Left renal pelvis (tissue), 4 donors: ENCODE data around the gene PDZD2. TPM values are rescaled to one million over a fixed set of nuclear protein-coding genes. Genes with fewer than 3 reads are reported as not detected.
"Not testable (repeated sequence)": the region's sequence is repeated elsewhere in the genome, so short reads cannot be mapped to it uniquely, and the experiment has no call there.

Experiments used
- DNase-seq, 4 donors: peaks; one replicate each; pipeline ENCODE4 v3.0.0-alpha.2; 2013; ENCODE audit warnings: low read depth in 4 of 4, low spot score in 3 of 4
- polyA plus RNA-seq, 4 donors: library from polyadenylated mRNA; unstranded; fragments of 120-200 nt; gene quantifications; one replicate each; pipeline ENCODE4 v1.2.1, GENCODE V29; 2013; ENCODE audit not compliant: insufficient read length in 4 of 4

PDZD2 gene
- polyA plus RNA-seq, 4 donors = 17.3 to 27.0 (median 18.7) TPM

DNA sequence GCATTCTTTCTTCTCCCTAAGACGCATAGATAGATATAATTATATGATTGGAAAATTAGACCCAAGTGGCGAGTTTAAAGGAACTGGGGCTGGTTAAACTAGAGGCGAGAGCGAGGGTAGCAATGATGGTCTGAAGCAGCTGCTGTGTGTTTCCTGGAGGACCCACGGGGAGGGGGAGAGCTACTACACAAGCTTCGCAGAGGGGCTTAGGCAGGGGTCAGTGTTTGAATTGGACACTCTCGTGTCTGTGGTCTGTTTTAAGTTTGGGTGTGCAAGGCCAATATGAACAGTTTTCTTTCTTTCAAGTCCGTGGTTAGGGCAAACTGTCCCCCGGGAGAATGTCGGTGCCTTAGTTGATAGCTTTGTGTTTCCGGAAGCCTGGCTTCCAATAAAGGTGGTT lies 43.1 kb downstream of the PDZD2 start:
- no peak for DNase-seq

DNA sequence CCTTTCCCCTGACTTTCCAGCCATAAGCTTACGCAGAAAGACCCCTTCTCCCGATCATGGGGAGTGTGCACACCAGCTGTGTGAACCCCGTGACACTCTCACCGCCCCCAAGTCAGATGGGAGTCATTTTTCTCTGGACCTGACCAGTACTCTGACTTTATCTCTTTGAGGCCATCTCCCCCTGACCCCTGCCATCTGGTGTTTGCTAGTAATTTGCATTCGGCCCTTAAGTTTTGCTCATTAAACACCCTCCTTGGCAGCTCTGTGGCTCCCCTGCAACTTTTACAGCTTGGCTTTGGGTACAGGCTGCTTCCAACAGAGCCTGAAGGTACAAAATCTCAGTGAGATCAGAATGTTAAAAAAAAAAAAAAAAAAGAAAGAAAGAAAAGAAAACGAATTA lies 43.9 kb downstream of the PDZD2 start:
- no peak for DNase-seq

DNA sequence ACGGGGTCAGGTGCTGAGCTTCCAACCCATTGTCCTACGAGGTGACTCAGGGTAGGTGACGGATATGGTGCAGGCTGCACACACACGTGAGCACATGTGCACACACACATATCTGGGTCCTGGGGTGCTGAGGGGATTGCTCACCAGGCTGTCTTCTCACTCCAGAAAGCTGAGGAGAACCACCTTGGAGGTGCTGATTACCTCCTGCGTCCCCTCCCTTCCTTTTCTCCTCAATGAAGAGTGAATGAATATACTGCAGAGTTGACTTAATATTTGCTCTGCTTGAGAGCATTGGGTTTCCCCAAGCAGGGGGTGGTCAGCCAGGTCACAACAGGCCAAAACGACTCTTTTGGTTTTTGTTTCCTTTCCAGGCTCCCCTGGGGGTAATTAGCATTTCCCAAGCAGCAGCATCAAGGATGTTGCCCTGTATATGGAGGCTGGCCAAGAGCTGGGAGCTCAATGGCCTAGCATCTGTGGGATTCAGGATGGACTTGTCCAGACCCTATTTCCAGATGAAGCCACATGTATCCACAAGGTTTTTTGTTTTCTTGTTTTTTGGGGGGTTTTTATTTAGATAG lies 49.7 kb downstream of the PDZD2 start:
- no peak for DNase-seq

DNA sequence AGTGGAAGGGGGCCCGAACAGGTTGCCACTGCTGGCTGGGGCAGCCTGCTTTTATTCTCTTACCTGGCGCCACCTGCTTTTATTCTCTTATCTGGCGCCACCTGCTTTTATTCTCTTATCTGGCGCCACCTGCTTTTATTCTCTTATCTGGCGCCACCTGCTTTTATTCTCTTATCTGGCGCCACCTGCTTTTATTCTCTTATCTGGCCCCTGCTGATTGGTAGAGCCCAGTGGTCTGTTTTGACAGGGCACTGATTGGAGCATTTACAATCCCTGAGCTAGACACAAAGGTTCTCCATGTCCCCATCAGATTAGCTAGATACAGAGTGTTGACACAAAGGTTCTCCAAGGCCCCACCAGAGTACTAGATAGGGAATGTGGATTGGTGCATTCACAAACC lies 52.5 kb downstream of the PDZD2 start:
- DNase-seq = not testable (repeated sequence)

DNA sequence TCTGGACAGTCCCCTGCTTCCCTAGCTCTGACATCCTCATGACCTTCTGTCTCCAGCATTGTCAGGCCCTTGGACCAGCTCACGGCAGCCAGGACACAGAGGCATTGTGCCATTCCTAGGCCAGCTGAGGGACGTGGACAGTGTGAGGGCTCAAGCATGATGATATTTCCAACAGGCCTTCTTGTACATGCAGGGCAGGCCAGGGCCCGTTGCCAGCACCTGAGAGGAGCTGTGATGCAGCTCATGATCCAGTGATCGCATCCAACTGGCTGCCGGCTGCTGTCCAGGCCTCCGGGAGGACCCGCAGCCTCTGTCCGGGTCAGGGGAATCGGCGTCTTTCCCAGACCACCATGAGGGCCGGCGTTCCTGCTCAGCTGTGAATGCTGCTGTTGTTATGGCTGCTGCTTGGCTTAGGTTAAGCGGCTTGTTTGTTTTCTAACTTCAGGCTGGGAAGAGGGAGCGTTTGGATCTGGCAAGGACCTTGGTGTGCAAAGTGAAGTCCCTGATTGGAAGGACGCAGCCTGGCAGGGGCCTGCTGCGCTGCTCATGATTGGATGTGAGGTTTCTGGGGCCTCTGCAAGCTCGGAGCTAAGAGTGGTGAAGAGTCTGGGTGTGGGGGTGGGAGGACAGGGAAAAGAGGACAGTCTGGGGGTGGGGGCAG lies 53.8 kb downstream of the PDZD2 start:
- DNase-seq = no peak

DNA sequence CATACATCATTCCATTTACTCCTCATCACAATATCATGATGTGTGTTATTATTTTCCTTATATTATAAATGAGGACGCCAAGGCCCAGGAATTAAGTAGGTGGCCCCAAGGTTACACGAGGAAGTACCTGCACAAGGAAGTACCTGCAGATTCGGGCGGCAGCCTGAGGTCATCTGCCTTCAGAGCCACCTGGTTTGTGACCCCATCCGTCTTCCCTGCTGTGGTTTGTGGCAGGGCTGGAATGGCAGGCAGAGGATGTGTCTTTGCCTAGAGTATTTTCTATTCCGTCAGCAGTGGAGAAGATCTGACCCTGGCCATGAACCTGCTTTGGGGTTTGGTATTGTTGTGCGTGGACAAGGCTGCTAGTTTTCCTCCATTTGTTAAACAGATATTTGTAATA lies 59.7 kb downstream of the PDZD2 start:
- no peak for DNase-seq

DNA sequence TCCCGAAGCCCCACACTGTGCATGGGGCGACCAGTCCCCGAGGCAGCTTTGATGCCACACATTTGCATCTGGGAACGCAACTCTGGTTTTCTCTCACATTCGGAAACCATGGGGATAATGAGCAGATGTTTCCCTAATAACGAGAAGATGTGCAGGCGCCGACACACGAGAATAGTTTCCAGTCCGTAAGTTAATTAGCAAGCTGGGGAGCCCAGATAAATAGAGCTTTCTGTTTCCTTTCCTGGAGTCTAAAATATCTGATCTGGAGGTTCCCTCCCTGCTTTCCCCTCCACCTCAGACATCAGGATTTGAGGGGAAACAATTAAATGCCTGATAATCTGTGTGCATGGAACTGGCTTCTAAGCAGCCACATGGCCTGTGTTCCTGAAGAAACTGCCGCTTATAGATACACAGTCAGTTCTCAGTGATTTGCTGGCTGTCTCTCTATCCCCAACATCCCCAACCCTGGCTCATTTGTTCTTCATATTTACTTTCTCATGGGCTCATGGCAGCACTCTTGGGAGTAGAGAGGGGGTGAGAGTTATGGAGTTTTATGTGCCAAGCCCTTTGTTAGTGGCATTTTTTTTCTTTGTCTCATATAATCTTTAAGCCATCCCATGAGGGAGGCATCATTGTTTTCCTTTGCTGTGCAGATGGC lies 62.8 kb downstream of the PDZD2 start:
- DNase-seq = no peak

DNA sequence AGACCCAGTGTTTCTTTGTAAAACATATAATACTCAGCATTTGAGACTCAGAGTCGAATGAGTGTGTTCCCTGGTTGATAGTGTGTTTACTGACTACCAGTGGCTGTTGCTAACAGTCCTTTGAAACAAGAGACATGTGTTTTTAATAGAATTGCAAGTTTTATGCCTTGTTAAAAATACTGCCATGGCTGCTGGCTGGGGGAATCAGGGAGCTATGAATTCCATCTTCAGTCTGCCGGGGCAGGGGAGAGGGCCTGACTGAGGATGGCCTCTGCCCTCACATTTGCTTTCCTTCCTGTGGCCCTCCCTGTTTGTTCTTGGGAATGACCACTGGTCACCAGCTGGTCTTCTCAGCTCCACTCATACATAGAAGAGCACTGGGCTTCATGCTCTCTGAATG lies 63.8 kb downstream of the PDZD2 start:
- peak in 3 of 4 donors; percentile 36 to 59 (median 57) for DNase-seq

DNA sequence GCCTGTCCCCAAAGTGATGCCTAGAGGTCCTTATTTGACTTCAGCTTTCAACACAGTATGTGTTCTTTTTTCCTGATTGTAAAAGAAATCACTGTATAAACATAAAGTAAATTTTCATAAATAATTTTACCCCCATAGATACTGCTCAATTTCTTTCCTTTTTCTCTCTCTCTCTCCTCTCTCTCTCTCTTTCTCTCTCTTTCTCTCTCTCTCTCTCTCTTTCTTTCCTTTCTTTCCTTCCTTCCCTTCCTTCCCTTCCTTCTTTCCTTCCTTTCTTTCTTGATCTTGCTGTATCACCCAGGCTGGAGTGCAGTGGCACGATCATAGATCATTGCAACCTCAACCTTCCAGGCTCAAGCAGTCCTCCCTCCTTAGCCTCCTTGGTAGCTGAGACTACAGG lies 64.8 kb downstream of the PDZD2 start:
- DNase-seq = no peak

DNA sequence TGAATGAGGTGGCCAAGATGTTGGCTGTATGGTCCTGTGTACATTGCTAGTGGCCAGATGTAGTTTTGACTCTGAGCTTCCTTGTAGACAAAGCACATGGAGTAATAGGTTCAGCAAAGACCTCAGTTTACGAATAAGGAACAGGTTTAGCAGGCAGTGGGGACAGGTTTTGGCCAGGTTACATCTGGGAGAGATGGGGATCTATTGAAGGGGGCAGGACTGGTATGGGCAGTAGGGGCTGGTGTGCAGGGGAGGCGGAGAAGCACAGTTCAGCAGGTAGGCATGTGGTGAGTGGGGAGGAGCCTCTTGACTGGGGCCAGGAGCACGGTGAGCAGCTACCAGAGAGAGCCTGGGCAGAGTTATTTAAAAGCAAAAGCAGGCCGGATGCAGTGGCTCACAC lies 67.3 kb downstream of the PDZD2 start:
- DNase-seq = no peak

DNA sequence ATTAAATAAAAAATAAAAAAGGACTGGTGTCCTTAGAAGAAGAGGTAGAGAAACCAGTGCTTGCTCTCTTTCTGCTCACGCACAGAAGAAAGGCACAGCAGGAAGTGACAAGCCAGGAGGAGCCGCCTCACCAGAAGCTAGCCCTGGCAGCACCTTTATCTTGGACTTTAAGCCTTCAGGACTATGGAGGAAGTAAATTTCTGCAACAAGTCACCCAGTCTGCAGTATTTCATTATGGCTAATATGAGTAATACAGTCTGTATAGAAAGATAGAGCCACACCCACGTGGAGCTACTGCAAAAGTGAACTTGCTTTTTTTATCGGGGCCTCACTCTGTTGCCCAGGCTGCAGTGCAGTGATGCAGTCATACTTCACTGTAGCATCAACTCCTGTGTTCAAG lies 68.4 kb downstream of the PDZD2 start:
- no peak for DNase-seq

DNA sequence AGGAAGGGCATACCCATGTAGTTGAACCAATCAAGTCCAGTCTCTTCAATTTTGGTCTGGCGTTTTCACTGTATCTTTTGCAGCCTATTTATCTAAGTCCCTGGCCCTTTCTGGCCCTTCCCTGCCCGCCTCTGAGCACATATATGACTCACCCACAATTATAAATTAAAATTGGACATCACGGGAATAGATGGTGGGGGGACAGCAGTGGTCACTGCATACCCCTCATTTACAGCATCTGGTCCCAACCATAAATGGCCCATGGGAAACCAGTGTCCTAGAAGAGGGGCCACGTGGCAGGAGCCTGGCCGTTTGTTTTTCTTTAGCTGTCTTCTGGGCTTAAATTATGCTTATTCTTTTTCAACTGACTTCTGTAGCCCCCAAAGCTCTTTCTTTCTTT lies 69.2 kb downstream of the PDZD2 start:
- no peak for DNase-seq

DNA sequence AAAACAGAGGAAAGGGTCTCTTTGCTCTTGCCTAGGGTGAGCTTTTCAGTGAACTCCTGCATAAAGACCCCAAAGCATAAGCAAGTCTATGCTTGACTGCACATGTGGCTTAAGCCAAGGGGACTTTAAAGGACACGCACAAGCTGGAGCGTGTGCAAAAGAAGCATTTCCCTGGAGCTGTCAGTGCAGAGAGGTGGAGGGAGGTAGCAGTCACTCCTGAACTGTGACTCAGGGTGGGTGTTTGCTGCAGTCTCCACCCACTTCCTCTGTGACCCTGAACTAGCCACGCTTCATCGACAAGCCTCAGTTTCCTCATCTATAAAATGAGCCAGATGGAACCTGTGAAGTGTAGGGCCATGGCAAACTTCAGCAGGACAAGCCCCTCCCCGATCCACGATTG lies 72.4 kb downstream of the PDZD2 start:
- no peak for DNase-seq

DNA sequence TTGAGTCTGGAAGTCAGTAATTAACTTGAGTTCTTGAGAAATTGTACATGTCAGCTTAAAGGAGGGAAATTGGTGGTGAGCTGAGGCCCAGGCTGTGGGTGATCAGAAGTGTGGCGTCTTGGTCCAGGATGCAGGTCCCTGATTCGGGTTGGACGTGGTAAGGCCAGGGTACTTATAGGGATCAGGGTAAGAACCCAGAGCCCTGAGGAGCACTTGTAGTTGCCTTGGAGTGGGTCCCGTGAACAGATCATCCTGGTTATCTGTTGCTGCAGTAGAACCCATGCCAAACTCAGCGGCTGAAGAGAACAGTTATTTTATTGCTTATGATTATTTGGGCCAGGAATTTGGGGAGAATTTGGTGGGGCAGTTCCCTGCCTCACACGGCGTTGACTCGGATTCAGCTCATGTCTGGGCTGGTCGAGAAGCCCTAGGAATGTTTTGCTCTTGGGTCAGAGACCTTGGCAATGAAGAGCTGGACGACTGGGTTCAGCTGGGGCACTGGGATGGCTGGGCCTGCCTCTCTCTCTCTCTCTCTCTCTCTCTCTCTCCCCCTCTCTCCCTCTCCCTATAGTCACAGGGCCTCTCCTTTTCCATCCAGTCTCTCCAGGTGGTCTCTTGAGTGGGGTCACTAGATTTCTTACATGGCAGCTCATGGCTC lies 73.1 kb downstream of the PDZD2 start:
- no peak for DNase-seq

DNA sequence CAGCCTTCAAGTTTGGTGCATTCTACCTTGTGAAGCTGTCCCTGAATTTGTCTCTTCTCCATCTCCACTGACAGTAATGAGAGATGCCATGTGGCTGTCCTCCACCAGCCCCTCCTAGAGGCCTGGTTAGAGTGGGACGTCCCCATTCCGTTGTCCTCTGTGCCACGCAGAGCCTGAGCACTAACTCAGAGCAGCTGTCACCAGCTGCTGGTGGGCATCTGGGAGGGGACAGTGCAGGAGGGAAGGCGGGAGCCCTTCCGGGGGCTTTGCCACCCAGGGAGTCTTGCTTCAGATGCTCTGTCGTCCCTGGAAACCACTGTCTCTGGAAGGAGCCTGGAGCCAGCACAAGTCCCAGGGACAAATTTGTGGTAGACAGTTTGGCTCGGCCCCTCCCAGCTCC lies 78.6 kb downstream of the PDZD2 start:
- no peak for DNase-seq

DNA sequence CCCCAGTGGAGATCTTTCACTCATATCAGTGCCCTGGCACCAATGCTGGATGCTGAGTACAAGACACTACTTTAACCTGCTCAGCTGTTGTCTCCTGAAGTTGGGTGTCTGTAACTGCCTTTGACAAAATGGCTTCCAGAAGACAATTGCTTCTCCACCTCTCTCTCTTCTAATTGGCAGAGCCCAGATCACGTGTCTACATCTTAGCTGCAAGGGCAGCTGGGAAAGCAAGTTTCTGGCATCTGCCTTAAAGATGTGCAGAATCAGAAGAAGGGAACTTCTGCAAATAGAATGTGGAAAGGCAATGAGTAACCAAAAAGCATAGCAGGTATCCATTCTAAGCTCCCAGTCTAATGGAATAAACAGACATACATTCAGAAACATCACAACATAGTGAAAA lies 81.1 kb downstream of the PDZD2 start:
- DNase-seq = no peak

DNA sequence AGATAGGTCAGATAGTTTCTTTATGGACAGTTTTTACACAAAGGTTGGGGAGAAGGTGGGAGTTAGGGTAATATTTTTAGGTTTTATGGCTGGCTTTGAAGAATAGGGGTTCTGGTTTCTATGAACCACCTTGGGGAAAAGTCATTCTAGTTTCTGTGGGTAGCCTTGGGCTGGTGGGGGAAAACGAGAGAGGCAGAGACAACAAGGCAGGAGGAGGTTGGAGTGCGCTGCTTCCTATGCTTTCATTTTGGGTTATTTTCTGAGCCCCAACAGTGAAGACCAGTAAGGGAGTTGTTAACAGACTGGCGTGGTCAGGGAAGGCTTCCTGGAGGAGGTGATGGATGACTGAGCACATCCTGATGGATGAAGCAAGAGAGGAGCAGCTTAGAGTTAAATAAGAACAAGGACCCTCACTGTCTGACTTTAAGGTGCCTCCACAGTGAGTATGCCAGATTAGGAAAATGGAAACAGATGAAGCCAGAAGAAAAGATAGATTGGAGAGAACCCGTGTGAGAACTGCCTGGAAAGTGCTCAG lies 81.9 kb downstream of the PDZD2 start:
- DNase-seq = no peak

DNA sequence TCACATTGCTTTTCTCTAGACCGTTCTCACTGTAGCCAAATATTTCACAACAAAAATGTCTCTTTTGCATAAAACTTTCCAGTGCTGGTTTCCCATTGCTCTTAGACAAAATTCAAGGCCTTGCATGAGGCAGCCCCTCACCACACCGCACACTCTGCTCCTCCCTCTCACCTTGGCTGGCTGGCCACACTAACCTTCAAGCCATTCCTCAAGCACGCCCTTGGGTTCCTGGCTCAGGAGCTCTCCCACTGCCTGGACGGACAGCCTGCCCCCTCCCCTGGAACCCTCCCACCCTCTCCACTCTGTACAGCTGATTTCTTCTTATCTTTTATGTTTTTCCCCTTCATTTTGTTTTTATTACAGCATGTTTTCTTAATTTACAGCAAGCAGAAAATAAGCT lies 83.2 kb downstream of the PDZD2 start:
- no peak for DNase-seq

DNA sequence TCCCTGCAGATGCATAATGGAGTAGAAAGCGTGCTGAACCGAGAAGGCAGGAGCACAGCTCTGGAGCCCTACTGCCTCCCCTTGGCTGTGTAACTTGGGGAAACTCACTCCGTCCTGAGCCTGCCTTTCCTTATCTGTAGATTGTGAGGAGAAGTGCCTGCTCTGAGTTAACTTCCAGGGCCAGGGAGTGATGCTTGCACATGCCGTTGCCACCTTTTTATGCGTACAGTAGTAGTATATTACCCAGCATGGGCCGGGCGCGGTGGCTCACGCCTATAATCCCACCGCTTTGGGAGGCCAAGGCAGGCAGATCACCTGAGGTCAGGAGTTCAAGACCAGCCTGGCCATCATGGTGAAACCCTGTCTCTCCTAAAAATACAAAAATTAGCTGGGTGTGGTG lies 87.1 kb downstream of the PDZD2 start:
- DNase-seq = no peak

DNA sequence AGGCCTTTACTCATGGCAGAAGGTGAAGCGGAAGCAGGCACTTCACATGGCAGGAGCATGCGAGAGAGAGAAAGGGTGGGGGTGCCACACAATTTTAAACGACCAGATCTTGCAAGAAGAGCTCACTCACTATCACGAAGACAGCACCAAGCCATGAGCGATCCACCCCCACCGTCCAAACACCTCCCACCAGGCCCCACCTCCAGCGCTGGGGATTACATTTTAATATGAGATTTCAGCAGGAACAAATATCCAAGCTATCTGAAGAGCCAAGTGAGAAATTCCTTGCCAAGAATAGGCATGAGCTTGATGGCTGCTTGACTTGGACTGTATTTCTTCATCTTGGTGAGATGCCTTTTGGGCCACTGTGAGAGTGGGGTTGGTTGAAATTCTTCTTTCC lies 88.0 kb downstream of the PDZD2 start:
- no peak for DNase-seq

DNA sequence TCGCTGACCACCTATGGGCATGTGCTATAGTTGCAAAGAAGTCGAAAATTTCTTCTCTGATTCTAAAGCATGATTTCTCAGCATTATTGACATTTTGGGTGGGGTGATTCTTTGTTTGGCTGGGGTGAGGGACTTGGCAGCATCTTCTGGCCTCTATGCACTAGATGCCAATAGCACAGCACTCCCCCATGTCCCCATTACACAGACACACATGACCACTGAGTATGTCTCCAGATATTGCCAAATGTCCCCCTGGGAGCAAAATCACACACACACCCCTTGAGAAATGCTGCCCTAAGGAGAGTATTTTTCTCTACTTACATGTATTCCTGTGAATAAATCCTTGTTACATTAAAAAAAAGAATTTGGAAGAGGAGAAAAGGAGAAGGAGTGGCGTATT lies 89.1 kb downstream of the PDZD2 start:
- DNase-seq = no peak

DNA sequence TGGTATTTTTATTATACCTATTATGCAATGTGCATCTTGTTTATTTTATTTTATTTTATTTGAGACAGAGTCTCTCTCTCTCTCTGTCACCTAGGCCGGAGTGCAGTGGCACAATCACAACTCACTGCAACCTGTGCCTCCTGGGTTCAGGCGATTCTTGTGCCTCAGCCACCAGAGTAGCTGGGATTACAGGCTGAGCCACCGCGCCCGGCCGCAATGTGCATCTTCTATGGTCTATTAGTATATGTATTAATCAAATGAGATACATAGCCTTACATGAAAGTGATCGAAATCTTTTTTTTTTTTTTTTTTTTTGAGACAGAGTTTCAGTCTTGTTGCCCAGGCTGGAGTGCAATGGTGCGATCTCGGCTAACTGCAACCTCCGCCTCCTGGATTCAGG lies 89.9 kb downstream of the PDZD2 start:
- DNase-seq = not testable (repeated sequence)
